Esophagus muscularis mucosa (tissue), 2 donors: ENCODE measurements around the gene DNAH7.

Experiments
- EP300 ChIP-seq: sonication (generic); formaldehyde crosslinking; IDR thresholded peaks from one replicate; pipeline ENCODE4 v1.6.1; 2017; ENCODE audit warnings: antibody characterized with exemption
- POLR2A ChIP-seq: fragments of 450-650 bp; IDR thresholded peaks from one replicate; pipeline ENCODE4 v1.6.1; 2017; ENCODE audit warnings: antibody characterized with exemption, moderate library complexity, mild to moderate bottlenecking, low read depth

DNA sequence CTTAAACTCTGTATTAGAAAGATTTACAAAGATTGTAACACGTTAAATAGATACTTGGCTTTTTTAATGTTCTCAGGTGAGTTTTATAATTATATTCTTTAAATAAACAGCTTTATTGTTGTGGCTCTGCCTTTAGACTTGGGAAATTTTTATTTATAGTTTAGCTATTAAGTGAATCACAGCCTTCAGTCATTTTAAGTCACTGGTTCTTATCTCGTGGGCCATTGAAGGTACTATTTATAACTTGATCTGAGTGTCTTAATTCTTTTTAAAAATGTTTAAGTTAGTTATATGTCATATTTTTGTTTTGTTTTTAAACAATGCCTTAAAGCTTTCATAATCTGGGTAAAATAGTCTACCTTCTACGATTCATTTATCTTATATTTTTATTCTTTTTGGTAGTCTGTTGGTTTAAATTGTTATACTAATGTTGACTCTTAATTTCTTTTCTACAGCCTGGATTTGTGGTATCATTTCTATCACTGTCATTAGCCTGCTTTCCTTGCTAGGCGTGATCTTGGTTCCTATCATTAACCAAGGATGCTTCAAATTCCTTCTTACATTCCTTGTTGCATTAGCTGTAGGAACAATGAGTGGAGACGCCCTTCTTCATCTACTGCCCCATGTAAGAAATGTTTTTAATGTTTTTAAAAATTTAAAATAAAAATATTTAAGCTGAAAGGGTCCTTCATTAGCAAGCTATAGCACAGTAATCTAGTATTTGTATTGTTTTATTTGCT, 362.3 kb downstream of the DNAH7 start:
- TF ChIP-seq POLR2A, result no peak
- no peak for TF ChIP-seq EP300
